GM12891 (cell line): Measurements from ENCODE around the gene PRXL2A.

ENCODE experiments used
- PAX5 ChIP-seq: IDR thresholded peaks from 2 replicates; pipeline ENCODE4 v1.6.1; 2011; ENCODE audit warnings: low read length, moderate library complexity, mild to moderate bottlenecking; ENCODE audit not compliant: insufficient read depth, severe bottlenecking
- POLR2A ChIP-seq: IDR thresholded peaks from 2 replicates; pipeline ENCODE4 v1.6.1; 2011; ENCODE audit warnings: low read depth, low read length, control low read depth
- POLR2AphosphoS5 ChIP-seq: IDR thresholded peaks from 2 replicates; pipeline ENCODE4 v1.6.1; 2011; ENCODE audit warnings: low read depth, low read length, control low read depth
- POU2F2 ChIP-seq: IDR thresholded peaks from 2 replicates; pipeline ENCODE4 v1.6.1; 2011; ENCODE audit warnings: low read depth, mild to moderate bottlenecking, control low read depth, low read length, moderate library complexity
- SPI1 ChIP-seq: IDR thresholded peaks from 2 replicates; pipeline ENCODE4 v1.6.1; 2011; ENCODE audit warnings: low read depth, low read length, control low read depth
- TAF1 ChIP-seq: IDR thresholded peaks from 2 replicates; pipeline ENCODE4 v1.6.1; 2011; ENCODE audit warnings: low read depth, low read length, control low read depth

DNA sequence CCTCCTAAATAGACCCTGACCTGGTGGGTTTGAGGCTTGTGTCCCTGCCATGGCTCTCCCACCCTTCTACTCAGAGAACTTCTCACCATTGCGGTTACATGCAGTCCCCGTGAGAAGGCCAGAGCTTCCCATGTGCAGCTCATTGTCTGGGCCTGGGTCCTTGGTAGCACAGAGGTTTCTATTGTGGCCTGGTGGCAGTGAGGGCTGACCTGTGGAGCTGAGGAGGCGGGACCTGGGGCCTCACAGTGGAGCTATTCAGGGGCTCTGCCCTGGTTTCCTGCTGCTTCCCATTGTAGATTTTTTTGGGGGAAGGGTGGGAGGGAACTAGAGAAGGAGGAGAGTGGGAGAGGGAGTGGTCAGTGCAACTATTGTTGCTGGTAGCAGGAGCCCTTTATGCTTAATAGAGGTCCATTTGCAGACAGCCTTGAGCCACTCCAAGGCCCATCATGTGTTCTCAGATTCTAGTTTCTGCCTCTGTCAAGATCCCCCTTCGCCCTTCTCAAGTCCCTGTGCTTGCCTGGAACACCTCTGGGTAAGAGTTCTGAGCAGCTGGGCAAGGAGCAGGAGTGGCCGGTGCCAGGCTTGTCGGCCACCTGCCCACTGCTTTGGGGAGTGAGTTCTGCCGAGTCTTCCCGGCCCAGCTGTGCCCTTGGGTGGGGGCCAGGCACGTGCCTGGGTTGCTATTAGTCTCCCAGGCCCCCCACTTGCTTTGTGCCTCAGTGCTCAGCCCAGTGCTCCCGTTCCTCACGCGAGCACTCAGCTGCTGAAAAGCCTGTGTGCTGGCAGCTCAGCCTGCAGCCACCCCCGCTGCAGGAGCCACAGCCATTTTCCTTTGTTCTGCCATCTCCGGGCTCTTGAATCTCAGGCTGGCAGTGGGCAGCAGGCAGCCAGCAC lies 56.5 kb downstream of the PRXL2A start:
- no peak for TF ChIP-seq POLR2AphosphoS5
- no peak for TF ChIP-seq POLR2A
- no peak for TF ChIP-seq SPI1
- TF ChIP-seq TAF1 = no peak
- TF ChIP-seq POU2F2 = no peak
- TF ChIP-seq PAX5 = no peak
